NCI-H2227 treated with DMSO at 0.1 percent for 48 hours (cell line): ENCODE measurements around the gene PYDC2.

Source experiments
- DNase-seq: peaks from one replicate; lab custom pipeline; 2025; lab: John Stamatoyannopoulos, UW

The PYDC2 gene

GRCh38 chr3:191461113-191461595 is at the start of gene PYDC2:
Gene PYDC2 (plus strand): TSS chr3:191461163. CDS start chr3:191461163, 0 bp downstream.
- no peak for DNase-seq

GRCh38 chr3:191412759-191413158 is 48.2 kb upstream of the PYDC2 start:
- DNase-seq, result no peak

- no peak for DNase-seq
Observed at GRCh38 chr3:191414286-191414685, 46.7 kb upstream of the PYDC2 start.

- no peak for DNase-seq
Observed at GRCh38 chr3:191414732-191415131, 46.2 kb upstream of the PYDC2 start.

GRCh38 chr3:191415566-191415965 is 45.4 kb upstream of the PYDC2 start:
- DNase-seq, result no peak

GRCh38 chr3:191417457-191417729 is 43.6 kb upstream of the PYDC2 start:
- DNase-seq, result no peak

GRCh38 chr3:191420771-191421170 is 40.2 kb upstream of the PYDC2 start:
- no peak for DNase-seq

- no peak for DNase-seq
Observed at GRCh38 chr3:191424881-191425280, 36.1 kb upstream of the PYDC2 start.

GRCh38 chr3:191425322-191425734 is 35.6 kb upstream of the PYDC2 start:
- peak; percentile 77 for DNase-seq

GRCh38 chr3:191426311-191426710 is 34.7 kb upstream of the PYDC2 start:
- no peak for DNase-seq

GRCh38 chr3:191428177-191428576 is 32.8 kb upstream of the PYDC2 start:
- DNase-seq, result no peak

GRCh38 chr3:191430103-191430502 is 30.9 kb upstream of the PYDC2 start:
- no peak for DNase-seq

- DNase-seq, result no peak
Observed at GRCh38 chr3:191431160-191431822, 29.7 kb upstream of the PYDC2 start.

GRCh38 chr3:191432162-191432561 is 28.8 kb upstream of the PYDC2 start:
- DNase-seq, result no peak

GRCh38 chr3:191434024-191434423 is 26.9 kb upstream of the PYDC2 start:
- no peak for DNase-seq

GRCh38 chr3:191435981-191436380 is 25.0 kb upstream of the PYDC2 start:
- DNase-seq, result no peak

- no peak for DNase-seq
Observed at GRCh38 chr3:191438150-191438814, 22.7 kb upstream of the PYDC2 start.

GRCh38 chr3:191440532-191440931 is 20.4 kb upstream of the PYDC2 start:
- no peak for DNase-seq

- no peak for DNase-seq
Observed at GRCh38 chr3:191441687-191442086, 19.3 kb upstream of the PYDC2 start.

- no peak for DNase-seq
Observed at GRCh38 chr3:191444569-191444968, 16.4 kb upstream of the PYDC2 start.

- DNase-seq, result no peak
Observed at GRCh38 chr3:191449256-191449655, 11.7 kb upstream of the PYDC2 start.

- DNase-seq, result no peak
Observed at GRCh38 chr3:191455257-191455952, 5.6 kb upstream of the PYDC2 start.

- DNase-seq, result no peak
Observed at GRCh38 chr3:191460360-191460759, 603 bp upstream of the PYDC2 start.
